Activated naive CD4-positive, alpha-beta T cell treated with anti-CD3 and anti-CD28 coated beads, Interleukin-2, amount 10 ng/mL, durations not matched to agents 7 days and 5 days (primary cell): ENCODE data around the gene UNC80.

Source experiments
- CTCF ChIA-PET: fragments of 350-600 bp; sonication (Branson Sonifier 250); formaldehyde crosslinking; loops from one replicate; lab custom pipeline; 2021; ENCODE audit warnings: antibody characterized with exemption; lab: Charles Lee
- DNase-seq: peaks from one replicate; pipeline ENCODE4 v3.0.0-alpha.2; 2020
- H3K27ac Mint-ChIP-seq: one replicate; pipeline ENCODE4 v1.8.0; 2021; ENCODE audit warnings: mild to moderate bottlenecking, moderate library complexity, mixed read lengths
- H3K27me3 Mint-ChIP-seq: one replicate; pipeline ENCODE4 v1.8.0; 2021; ENCODE audit warnings: mild to moderate bottlenecking, mixed read lengths
- H3K36me3 Mint-ChIP-seq: one replicate; pipeline ENCODE4 v1.8.0; 2021; ENCODE audit warnings: mixed read lengths
- H3K4me1 Mint-ChIP-seq: one replicate; pipeline ENCODE4 v1.8.0; 2021; ENCODE audit warnings: mixed read lengths
- H3K4me3 Mint-ChIP-seq: one replicate; pipeline ENCODE4 v1.8.0; 2021; ENCODE audit warnings: mild to moderate bottlenecking, moderate library complexity, mixed read lengths
- H3K9me3 Mint-ChIP-seq: one replicate; pipeline ENCODE4 v1.8.0; 2021; ENCODE audit warnings: mixed read lengths

Gene UNC80

GRCh38 chr2:209942426-209942825 lies 170.8 kb downstream of the UNC80 start:
- Mint-ChIP-seq H3K9me3 (no peaks in the 10 kb centered on the region), H3K27me3 (no peaks in the 10 kb centered on the region), H3K27ac (no peak overlapping the region), H3K36me3 (no peaks in the 10 kb centered on the region), H3K4me1 (no peaks in the 10 kb centered on the region), H3K4me3 (no peak overlapping the region)
- CTCF ChIA-PET = interaction anchor here (1.3 kb wide), 1 partner anchor 19 kb away, joined by 3 read pairs; no protein-coding TSS in a partner anchor
- no peak for DNase-seq

- H3K27me3 Mint-ChIP-seq = no peaks in the 10 kb centered on the region
- H3K4me1 Mint-ChIP-seq = no peaks in the 10 kb centered on the region
- no peaks in the 10 kb centered on the region for H3K36me3 Mint-ChIP-seq
- DNase-seq = no peak
- H3K4me3 Mint-ChIP-seq = no peak overlapping the region
- no peaks in the 10 kb centered on the region for H3K9me3 Mint-ChIP-seq
- CTCF ChIA-PET = interaction anchor here (1.3 kb wide), 1 partner anchor 18 kb away, joined by 3 read pairs; no protein-coding TSS in a partner anchor
- no peak overlapping the region for H3K27ac Mint-ChIP-seq
Observed at GRCh38 chr2:209942936-209943605, 171.4 kb downstream of the UNC80 start.

- Mint-ChIP-seq H3K27ac (no peak overlapping the region), H3K9me3 (no peaks in the 10 kb centered on the region), H3K4me3 (no peak overlapping the region), H3K27me3 (no peaks in the 10 kb centered on the region), H3K4me1 (no peaks in the 10 kb centered on the region), H3K36me3 (no peaks in the 10 kb centered on the region)
- CTCF ChIA-PET = no interaction called here
- DNase-seq = no peak
Observed at GRCh38 chr2:209943776-209944175, 172.1 kb downstream of the UNC80 start.

GRCh38 chr2:209946539-209946938 lies 174.9 kb downstream of the UNC80 start:
- H3K27ac Mint-ChIP-seq = no peak overlapping the region
- H3K9me3 Mint-ChIP-seq = no peaks in the 10 kb centered on the region
- H3K27me3 Mint-ChIP-seq = no peaks in the 10 kb centered on the region
- H3K4me1 Mint-ChIP-seq = no peaks in the 10 kb centered on the region
- DNase-seq = no peak
- no peak overlapping the region for H3K4me3 Mint-ChIP-seq
- CTCF ChIA-PET = no interaction called here
- H3K36me3 Mint-ChIP-seq = no peaks in the 10 kb centered on the region

- Mint-ChIP-seq H3K27ac (no peak overlapping the region), H3K27me3 (no peaks in the 10 kb centered on the region), H3K9me3 (no peaks in the 10 kb centered on the region), H3K4me1 (no peaks in the 10 kb centered on the region), H3K36me3 (no peaks in the 10 kb centered on the region), H3K4me3 (no peak overlapping the region)
- DNase-seq = no peak
- CTCF ChIA-PET = no interaction called here
Observed at GRCh38 chr2:209956271-209956670, 184.6 kb downstream of the UNC80 start.

GRCh38 chr2:209958016-209958415 lies 186.4 kb downstream of the UNC80 start:
- Mint-ChIP-seq H3K27me3 (no peaks in the 10 kb centered on the region), H3K4me3 (no peak overlapping the region), H3K9me3 (no peaks in the 10 kb centered on the region), H3K36me3 (no peaks in the 10 kb centered on the region), H3K27ac (no peak overlapping the region), H3K4me1 (no peaks in the 10 kb centered on the region)
- CTCF ChIA-PET = no interaction called here
- DNase-seq = no peak

GRCh38 chr2:209960045-209960444 lies 188.4 kb downstream of the UNC80 start:
- no peak for DNase-seq

GRCh38 chr2:209960676-209961630 lies 189.3 kb downstream of the UNC80 start:
- Mint-ChIP-seq H3K9me3 (no peaks in the 10 kb centered on the region), H3K27ac (no peak overlapping the region), H3K36me3 (no peaks in the 10 kb centered on the region), H3K4me3 (no peak overlapping the region), H3K4me1 (no peaks in the 10 kb centered on the region), H3K27me3 (no peaks in the 10 kb centered on the region)
- CTCF ChIA-PET = interaction anchor here (0.6 to 1.7 kb wide), 10 partner anchors 8 to 627 kb away, joined by 3 to 6 read pairs (median 4); no protein-coding TSS in a partner anchor
- DNase-seq = peak; percentile 56

More at GRCh38 chr2:209960045-209960444, 188.4 kb downstream of the UNC80 start:
- no peaks in the 10 kb centered on the region for H3K9me3 Mint-ChIP-seq
- no peak overlapping the region for H3K4me3 Mint-ChIP-seq
- no peaks in the 10 kb centered on the region for H3K4me1 Mint-ChIP-seq
- CTCF ChIA-PET = interaction anchor here (0.6 to 1.7 kb wide), 2 partner anchors 14 to 16 kb away, joined by 4 to 6 read pairs; no protein-coding TSS in a partner anchor
- no peaks in the 10 kb centered on the region for H3K27me3 Mint-ChIP-seq
- H3K27ac Mint-ChIP-seq = no peak overlapping the region
- no peaks in the 10 kb centered on the region for H3K36me3 Mint-ChIP-seq

GRCh38 chr2:209965723-209966122 lies 194.1 kb downstream of the UNC80 start:
- H3K36me3 Mint-ChIP-seq = no peaks in the 10 kb centered on the region
- no peaks in the 10 kb centered on the region for H3K4me1 Mint-ChIP-seq
- no peak overlapping the region for H3K4me3 Mint-ChIP-seq
- no peaks in the 10 kb centered on the region for H3K9me3 Mint-ChIP-seq
- no peak for DNase-seq
- H3K27ac Mint-ChIP-seq = no peak overlapping the region
- H3K27me3 Mint-ChIP-seq = peaks cover 4% of the 10 kb centered on the region
- CTCF ChIA-PET = interaction anchor here (1.0 kb wide), 1 partner anchor 17 kb away, joined by 3 read pairs; no protein-coding TSS in a partner anchor

- Mint-ChIP-seq H3K9me3 (no peaks in the 10 kb centered on the region), H3K4me1 (no peaks in the 10 kb centered on the region), H3K27ac (no peak overlapping the region), H3K36me3 (no peaks in the 10 kb centered on the region), H3K27me3 (peaks cover 8% of the 10 kb centered on the region), H3K4me3 (no peak overlapping the region)
- DNase-seq = no peak
- CTCF ChIA-PET = interaction anchor here (1.0 kb wide), 1 partner anchor 8 kb away, joined by 3 read pairs; no protein-coding TSS in a partner anchor
Observed at GRCh38 chr2:209969692-209970091, 198.1 kb downstream of the UNC80 start.

GRCh38 chr2:209970271-209970670 lies 198.6 kb downstream of the UNC80 start:
- Mint-ChIP-seq H3K4me3 (no peak overlapping the region), H3K36me3 (no peaks in the 10 kb centered on the region), H3K9me3 (no peaks in the 10 kb centered on the region), H3K27me3 (peaks cover 8% of the 10 kb centered on the region), H3K4me1 (no peaks in the 10 kb centered on the region), H3K27ac (no peak overlapping the region)
- no peak for DNase-seq
- CTCF ChIA-PET = interaction anchor here (0.6 kb wide), 1 partner anchor 99 kb away, joined by 3 read pairs; no protein-coding TSS in a partner anchor

- no peaks in the 10 kb centered on the region for H3K36me3 Mint-ChIP-seq
- CTCF ChIA-PET = interaction anchor here (0.6 to 1.4 kb wide), 2 partner anchors 98 to 228 kb away, joined by 3 read pairs; no protein-coding TSS in a partner anchor
- no peak for DNase-seq
- no peak overlapping the region for H3K4me3 Mint-ChIP-seq
- H3K27me3 Mint-ChIP-seq = peaks cover 8% of the 10 kb centered on the region
- H3K27ac Mint-ChIP-seq = no peak overlapping the region
- H3K4me1 Mint-ChIP-seq = no peaks in the 10 kb centered on the region
- H3K9me3 Mint-ChIP-seq = no peaks in the 10 kb centered on the region
Observed at GRCh38 chr2:209970711-209971110, 199.1 kb downstream of the UNC80 start.

GRCh38 chr2:209973328-209973727 lies 201.7 kb downstream of the UNC80 start:
- Mint-ChIP-seq H3K36me3 (no peaks in the 10 kb centered on the region), H3K27me3 (peaks cover 8% of the 10 kb centered on the region), H3K9me3 (no peaks in the 10 kb centered on the region), H3K4me1 (no peaks in the 10 kb centered on the region), H3K27ac (no peak overlapping the region), H3K4me3 (no peak overlapping the region)
- no peak for DNase-seq
- CTCF ChIA-PET = no interaction called here

GRCh38 chr2:209974576-209974975 lies 202.9 kb downstream of the UNC80 start:
- H3K36me3 Mint-ChIP-seq = no peaks in the 10 kb centered on the region
- CTCF ChIA-PET = interaction anchor here (1.0 to 6.7 kb wide), 2 partner anchors 16 to 223 kb away, joined by 3 to 55 read pairs; no protein-coding TSS in a partner anchor
- peaks cover 8% of the 10 kb centered on the region for H3K27me3 Mint-ChIP-seq
- DNase-seq = no peak
- H3K4me1 Mint-ChIP-seq = no peaks in the 10 kb centered on the region
- no peak overlapping the region for H3K4me3 Mint-ChIP-seq
- no peak overlapping the region for H3K27ac Mint-ChIP-seq
- no peaks in the 10 kb centered on the region for H3K9me3 Mint-ChIP-seq
